Endothelial cell of umbilical vein (primary cell): ENCODE results near the gene ALG12. TPM values are rescaled to one million over a fixed set of nuclear protein-coding genes. Genes with fewer than 3 reads are reported as not detected.

ENCODE experiments used
- BruUV-seq: library from RNA; stranded (reverse); fragments of 400-500 nt; replicated peaks from 2 replicates; lab custom pipeline; 2021; lab: Mats Ljungman, UMichigan
- CTCF ChIA-PET: fragments of 300-600, 350-600 bp; sonication (Branson Sonifier 250); formaldehyde crosslinking; loops from one replicate; lab custom pipeline; 2021; ENCODE audit warnings: antibody characterized with exemption, inconsistent platforms; lab: Charles Lee
- POLR2A ChIA-PET: fragments of 300-600, 350-600 bp; sonication (Branson Sonifier 250); formaldehyde crosslinking; loops from one replicate; lab custom pipeline; 2021; ENCODE audit warnings: antibody characterized with exemption, inconsistent platforms; lab: Charles Lee
- DNase-seq: peaks from one replicate; pipeline ENCODE4 v3.0.0-alpha.2; 2011; ENCODE audit warnings: low read depth, low spot score
- FAIRE-seq: peaks from 2 replicates; lab custom pipeline; 2011; peaks lifted over from hg19 to GRCh38; lab: Jason Lieb, UNC
- H2AFZ ChIP-seq: 2 replicates; pipeline ENCODE4 v1.6.0; 2012; ENCODE audit warnings: low read depth, low read length, control low read depth, inconsistent platforms
- H3K27ac ChIP-seq: 2 replicates; pipeline ENCODE4 v1.5.1; 2011; ENCODE audit warnings: low read depth, mild to moderate bottlenecking, control low read depth, low read length, moderate library complexity; ENCODE audit not compliant: insufficient read depth
- H3K27me3 ChIP-seq, 2 experiments: 2 replicates each; pipeline versions ENCODE4 v1.6.0 to v1.6.1; 2011; ENCODE audit warnings: low read length in 2 of 2, mixed read lengths in 1 of 2; ENCODE audit not compliant: control insufficient read depth in 2 of 2, insufficient read depth in 2 of 2
- H3K36me3 ChIP-seq, 2 experiments: 2 replicates in 1 of 2; 3 replicates in 1 of 2; pipeline ENCODE4 v1.5.1; 2011; ENCODE audit warnings: low read length in 2 of 2, mild to moderate bottlenecking in 1 of 2, moderate library complexity in 1 of 2; ENCODE audit not compliant: control insufficient read depth in 2 of 2, insufficient read depth in 2 of 2; ENCODE audit errors: extremely low read depth in 1 of 2
- H3K4me1 ChIP-seq: 3 replicates; pipeline ENCODE4 v1.5.1; 2011; ENCODE audit warnings: mild to moderate bottlenecking, low read length; ENCODE audit not compliant: control insufficient read depth, insufficient read depth; ENCODE audit errors: extremely low read depth
- H3K4me2 ChIP-seq: 2 replicates; pipeline ENCODE4 v1.6.1; 2011; ENCODE audit warnings: low read length, control low read depth, mixed read lengths; ENCODE audit not compliant: insufficient read depth
- H3K4me3 ChIP-seq, 3 experiments: fragments of 200-600 bp in 1 of 3; sonication (generic), shearing (Covaris generic) in 1 of 3; replicated peaks in 1 of 3; 2 replicates each; pipeline ENCODE4 v1.5.1; 2011 to 2016; ENCODE audit warnings: control low read depth in 3 of 3, low read length in 3 of 3, mild to moderate bottlenecking in 2 of 3, inconsistent platforms in 1 of 3, low read depth in 1 of 3, moderate library complexity in 1 of 3; ENCODE audit not compliant: insufficient read depth in 1 of 3
- H3K79me2 ChIP-seq: 2 replicates; pipeline ENCODE4 v1.6.0; 2012; ENCODE audit warnings: low read length, inconsistent platforms; ENCODE audit not compliant: control insufficient read depth, insufficient read depth
- H3K9ac ChIP-seq: replicated peaks from 2 replicates; pipeline ENCODE3; 2011; ENCODE audit warnings: low read length, control low read depth; ENCODE audit not compliant: insufficient read depth; ENCODE audit errors: extremely low read depth
- H3K9me1 ChIP-seq: replicated peaks from 3 replicates; pipeline ENCODE4 v1.6.0; 2011; ENCODE audit warnings: mild to moderate bottlenecking, low read length; ENCODE audit not compliant: control insufficient read depth, insufficient read depth; ENCODE audit errors: extremely low read depth
- H3K9me3 ChIP-seq: replicated peaks from 2 replicates; pipeline ENCODE4 v1.5.1; 2012; ENCODE audit warnings: low read length, inconsistent platforms; ENCODE audit not compliant: control insufficient read depth, insufficient read depth
- H4K20me1 ChIP-seq: replicated peaks from 2 replicates; pipeline ENCODE3; 2011; ENCODE audit warnings: mild to moderate bottlenecking, low read length; ENCODE audit not compliant: control insufficient read depth, insufficient read depth; ENCODE audit errors: extremely low read depth
- GATA2 ChIP-seq: IDR thresholded peaks from 2 replicates; pipeline ENCODE4 v1.7.0; 2011; ENCODE audit warnings: low read depth, mild to moderate bottlenecking, moderate library complexity, mixed read lengths, low read length; ENCODE audit not compliant: insufficient read length, insufficient read depth
- MYC ChIP-seq: IDR thresholded peaks from one replicate; pipeline ENCODE4 v1.6.1; 2011; ENCODE audit warnings: mild to moderate bottlenecking, low read depth, low read length
- dilution Hi-C: fragments of 300-500 bp; cut with MboI; formaldehyde crosslinking; loops from one replicate; pipeline ENCODE4 v1.15.0; 2019; ENCODE audit warnings: low sequenced_read_pairs; ENCODE audit not compliant: extremely low pct_ligation_motif_present
- intact Hi-C: fragments of 100-400 bp; cut with micrococcal nuclease; formaldehyde crosslinking; loops from one replicate; pipeline ENCODE4 v1.10.0; 2022
- polyA plus RNA-seq, 4 experiments: library from polyadenylated mRNA; depleted of rRNA in 3 of 4; stranded (reverse) in 3 of 4; unstranded in 1 of 4; fragments of >200 nt; gene quantifications; 2 replicates each; pipeline versions ENCODE4 v1.2.1 to v1.2.3, GENCODE V29; 2011 to 2012; ENCODE audit warnings: missing spikeins in 1 of 4
- total RNA-seq: library from RNA; stranded (reverse); gene quantifications from 2 replicates; pipeline ENCODE4 v1.2.3, GENCODE V29; 2021

Gene ALG12
- total and polyA plus RNA-seq, 2 donors (not counting 3 experiments of a cell fraction or from before 2014, with no cell fraction given), result 14.6 to 18.0 TPM

- no peak overlapping the region for H3K27ac ChIP-seq
- intact Hi-C loops (no loop called here), dilution Hi-C loops (no loop called here)
- DNase-seq (no peak), FAIRE-seq (no peak)
- BruUV-seq, result no TSS peak
- no peaks in the 10 kb centered on the region for H3K27me3 ChIP-seq
- no peak overlapping the region for H3K4me3 ChIP-seq
- no peaks in the 10 kb centered on the region for H4K20me1 ChIP-seq
- H3K9me1 ChIP-seq, result no peaks in the 10 kb centered on the region
- peaks cover 0 to 15% of the 10 kb centered on the region in 2 experiments for H3K36me3 ChIP-seq
- H3K4me2 ChIP-seq, result no peak overlapping the region
- no peak for TF ChIP-seq GATA2
- no peaks in the 10 kb centered on the region for H3K4me1 ChIP-seq
- POLR2A ChIA-PET, result no interaction called here
- H3K9ac ChIP-seq, result no peak overlapping the region
- H3K79me2 ChIP-seq, result no peaks in the 10 kb centered on the region
- no peak overlapping the region for H2AFZ ChIP-seq
- CTCF ChIA-PET, result no interaction called here
- H3K9me3 ChIP-seq, result no peaks in the 10 kb centered on the region
These were observed 16.8 kb downstream of the ALG12 start for GRCh38 chr22:49901457-49901856.

GRCh38 chr22:49900441-49901230, 17.6 kb downstream of the ALG12 start:
- Histone ChIP-seq H3K36me3 (peaks cover 0 to 15% of the 10 kb centered on the region in 2 experiments), H3K4me1 (no peaks in the 10 kb centered on the region), H3K27me3 (no peaks in the 10 kb centered on the region), H3K4me2 (no peak overlapping the region), H3K9me1 (no peaks in the 10 kb centered on the region), H3K4me3 (no peak overlapping the region), H3K79me2 (no peaks in the 10 kb centered on the region), H2AFZ (no peak overlapping the region), H4K20me1 (no peaks in the 10 kb centered on the region), H3K9ac (no peak overlapping the region), H3K27ac (no peak overlapping the region), H3K9me3 (no peaks in the 10 kb centered on the region)
- dilution Hi-C loops (no loop called here), intact Hi-C loops (no loop called here)
- TF ChIP-seq MYC, result no peak
- FAIRE-seq (no peak), DNase-seq (no peak)
- ChIA-PET CTCF (interaction anchor here (1.0 kb wide), 1 partner anchor 130 kb away, joined by 3 read pairs; no protein-coding TSS in a partner anchor), POLR2A (no interaction called here)
- BruUV-seq, result no TSS peak
